HAP-1 (cell line): ENCODE measurements around the gene ANKRD39.

ENCODE experiments used
- DNase-seq, 2 experiments: peaks; one replicate each; pipeline ENCODE4 v3.0.0-alpha.2; 2016 to 2020; ENCODE audit warnings: low spot score in 2 of 2
- H3K27me3 ChIP-seq: fragments of 250-450 bp; sonication (Bioruptor Pico); 2 replicates; pipeline ENCODE4 v1.5.1; 2020; ENCODE audit warnings: low read depth, mild to moderate bottlenecking, moderate library complexity
- H3K36me3 ChIP-seq: fragments of 250-450 bp; sonication (Bioruptor Pico); replicated peaks from 2 replicates; pipeline ENCODE4 v1.5.1; 2020; ENCODE audit warnings: mild to moderate bottlenecking
- H3K4me1 ChIP-seq: fragments of 250-450 bp; sonication (Bioruptor Pico); 2 replicates; pipeline ENCODE4 v1.5.1; 2020; ENCODE audit warnings: mild to moderate bottlenecking
- H3K4me3 ChIP-seq: fragments of 250-450 bp; sonication (Bioruptor Pico); 2 replicates; pipeline ENCODE4 v1.5.1; 2020; ENCODE audit warnings: mild to moderate bottlenecking, moderate library complexity
- H3K9me3 ChIP-seq: fragments of 250-450 bp; sonication (Bioruptor Pico); 2 replicates; pipeline ENCODE4 v1.5.1; 2020; ENCODE audit warnings: mild to moderate bottlenecking, moderate library complexity
- in situ Hi-C: fragments of 300-500 bp; cut with MboI; formaldehyde crosslinking; loops from 3 replicates; pipeline ENCODE4 v1.14.3; 2020; ENCODE audit warnings: low sequenced_read_pairs, inconsistent platforms, mixed read lengths

The ANKRD39 gene

DNA sequence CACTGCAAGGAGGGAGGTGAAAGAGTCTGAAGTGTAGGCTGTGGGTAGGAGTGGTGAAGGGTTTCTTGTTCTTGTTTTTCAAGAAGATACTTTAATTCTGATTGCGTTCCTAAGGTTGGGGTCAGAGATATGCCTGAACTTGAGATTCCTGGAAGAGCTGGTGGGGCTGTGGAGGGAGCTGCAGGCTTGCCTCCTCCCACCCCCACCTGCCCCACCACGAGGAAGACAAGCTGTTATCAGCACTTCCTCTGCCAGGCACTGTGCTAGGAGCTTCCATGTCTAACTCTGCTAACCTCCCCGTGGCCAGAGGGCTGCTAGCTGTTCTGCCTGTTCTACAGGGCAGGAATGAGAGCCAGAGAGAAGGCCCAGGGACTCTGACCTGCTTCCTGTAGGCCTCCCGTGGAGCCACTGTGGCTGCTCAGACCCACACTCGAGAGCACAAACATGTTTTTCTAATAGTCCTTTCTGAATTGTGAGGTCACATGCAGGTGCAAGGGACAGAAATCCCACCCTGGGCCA is 27.7 kb downstream of the ANKRD39 start:
- H3K4me1 ChIP-seq: peaks cover 8% of the 10 kb centered on the region; the same call in 1 of the 2 replicates
- no peak for DNase-seq
- peaks cover 71% of the 10 kb centered on the region for H3K36me3 ChIP-seq
- H3K27me3 ChIP-seq: no peaks in the 10 kb centered on the region
- H3K4me3 ChIP-seq: no peak overlapping the region
- in situ Hi-C loops: no loop called here
- no peaks in the 10 kb centered on the region for H3K9me3 ChIP-seq

DNA sequence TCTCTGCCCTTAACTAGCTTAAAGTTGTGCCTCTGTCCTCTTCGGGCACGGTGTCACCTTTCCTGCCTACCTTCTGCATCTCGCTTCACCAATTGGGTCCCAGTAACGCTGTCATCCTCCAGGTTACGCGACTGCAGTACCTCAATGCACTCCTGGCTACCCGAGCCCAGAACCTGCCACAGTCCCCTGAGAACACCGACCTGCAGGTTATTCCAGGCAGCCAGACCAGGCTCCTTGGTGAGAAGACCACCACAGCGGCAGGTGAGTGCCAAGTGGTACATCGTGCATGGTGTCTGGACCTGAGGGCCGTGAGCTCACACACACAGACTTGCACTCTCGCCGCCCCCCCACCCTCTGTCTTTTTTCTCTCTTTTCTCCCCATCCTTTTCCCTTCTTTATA is 28.9 kb downstream of the ANKRD39 start:
- in situ Hi-C loops: no loop called here
- H3K36me3 ChIP-seq: peaks cover 75% of the 10 kb centered on the region
- H3K4me1 ChIP-seq: peaks cover 8% of the 10 kb centered on the region; the same call in 1 of the 2 replicates
- no peaks in the 10 kb centered on the region for H3K9me3 ChIP-seq
- H3K4me3 ChIP-seq: no peak overlapping the region
- no peak for DNase-seq
- no peaks in the 10 kb centered on the region for H3K27me3 ChIP-seq

DNA sequence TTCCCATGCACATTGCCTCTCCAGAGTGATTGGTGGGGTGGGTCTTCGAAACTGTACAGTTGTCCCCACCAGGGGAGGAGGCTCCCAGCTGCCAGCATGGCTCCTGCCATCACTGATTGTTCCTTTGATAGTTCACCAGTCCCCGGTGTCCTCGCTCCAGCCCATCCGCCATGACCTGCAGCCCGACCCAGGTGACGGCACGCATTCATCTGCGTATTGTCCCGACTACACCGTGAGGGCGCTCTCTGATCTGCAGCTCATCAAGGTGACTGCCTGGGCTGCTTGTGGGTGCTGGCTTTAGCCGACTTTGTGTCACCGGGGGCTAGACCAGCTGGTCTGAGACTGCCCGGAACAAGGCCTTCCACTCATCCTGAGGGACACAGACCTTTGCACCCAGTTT is 29.4 kb downstream of the ANKRD39 start:
- no peak for DNase-seq
- Histone ChIP-seq H3K9me3 (no peaks in the 10 kb centered on the region), H3K36me3 (peaks cover 72% of the 10 kb centered on the region), H3K4me1 (peaks cover 8% of the 10 kb centered on the region; the same call in 1 of the 2 replicates), H3K4me3 (no peak overlapping the region), H3K27me3 (no peaks in the 10 kb centered on the region)
- in situ Hi-C loops: no loop called here

DNA sequence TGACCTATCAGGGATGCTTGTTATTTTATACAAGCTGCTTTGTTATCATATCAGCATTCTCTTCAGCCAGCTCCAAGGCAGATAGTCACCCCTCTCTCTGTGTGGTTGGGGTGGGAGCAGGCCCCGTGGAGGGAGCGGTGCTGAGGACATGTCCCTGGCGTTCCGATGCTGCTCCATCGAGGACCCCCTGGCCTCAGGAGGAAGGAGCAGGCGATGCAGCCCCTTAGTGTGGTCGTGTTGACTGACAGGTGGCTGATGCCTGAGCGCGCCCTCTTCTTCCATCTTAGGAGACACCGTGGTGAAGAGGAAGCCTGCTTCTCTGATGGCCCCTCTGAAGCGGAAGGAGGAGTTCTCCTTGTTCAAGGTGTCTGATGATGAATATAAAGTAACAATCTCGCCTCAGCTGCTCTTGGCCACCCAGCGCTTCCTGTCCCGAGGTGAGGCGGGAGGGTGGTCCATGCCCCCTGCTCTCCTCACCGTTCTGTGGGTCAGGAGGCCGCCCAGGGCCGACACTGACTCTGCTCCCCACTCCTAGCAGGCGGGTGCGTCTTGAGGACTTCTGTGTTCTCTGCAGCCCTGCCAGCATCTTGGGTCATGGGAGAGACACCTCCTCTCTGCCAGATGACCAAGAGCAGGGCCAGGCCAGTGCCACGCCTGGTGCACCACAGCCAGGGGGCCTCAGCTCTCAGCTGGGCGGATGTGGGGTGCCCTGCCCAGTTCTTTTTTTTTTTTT is 31.1 kb downstream of the ANKRD39 start:
- no peaks in the 10 kb centered on the region for H3K4me1 ChIP-seq
- no peak overlapping the region for H3K4me3 ChIP-seq
- H3K36me3 ChIP-seq: peaks cover 59% of the 10 kb centered on the region
- no peaks in the 10 kb centered on the region for H3K9me3 ChIP-seq
- no peaks in the 10 kb centered on the region for H3K27me3 ChIP-seq
- no peak for DNase-seq
- in situ Hi-C loops: no loop called here

DNA sequence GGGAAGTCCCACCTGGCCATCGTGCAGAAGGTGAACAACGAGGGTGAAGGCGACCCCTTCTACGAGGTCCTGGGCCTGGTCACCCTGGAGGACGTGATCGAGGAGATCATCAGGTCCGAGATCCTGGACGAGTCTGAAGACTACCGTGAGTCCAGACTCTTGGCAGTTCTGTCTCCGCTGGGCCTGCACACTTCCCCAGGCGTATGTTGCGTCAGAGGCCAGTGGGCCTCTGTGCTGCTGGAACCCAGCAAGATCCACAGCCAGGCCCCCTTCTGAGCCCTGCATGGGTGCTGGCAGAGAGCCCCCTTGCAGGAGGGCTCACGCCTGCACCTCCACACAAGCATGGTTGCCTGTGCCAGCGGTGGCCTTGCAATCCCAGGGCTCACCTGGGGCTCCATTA is 32.8 kb downstream of the ANKRD39 start:
- Histone ChIP-seq H3K9me3 (no peaks in the 10 kb centered on the region), H3K4me1 (no peaks in the 10 kb centered on the region), H3K27me3 (no peaks in the 10 kb centered on the region), H3K4me3 (no peak overlapping the region), H3K36me3 (peaks cover 43% of the 10 kb centered on the region)
- no peak for DNase-seq
- in situ Hi-C loops: no loop called here

DNA sequence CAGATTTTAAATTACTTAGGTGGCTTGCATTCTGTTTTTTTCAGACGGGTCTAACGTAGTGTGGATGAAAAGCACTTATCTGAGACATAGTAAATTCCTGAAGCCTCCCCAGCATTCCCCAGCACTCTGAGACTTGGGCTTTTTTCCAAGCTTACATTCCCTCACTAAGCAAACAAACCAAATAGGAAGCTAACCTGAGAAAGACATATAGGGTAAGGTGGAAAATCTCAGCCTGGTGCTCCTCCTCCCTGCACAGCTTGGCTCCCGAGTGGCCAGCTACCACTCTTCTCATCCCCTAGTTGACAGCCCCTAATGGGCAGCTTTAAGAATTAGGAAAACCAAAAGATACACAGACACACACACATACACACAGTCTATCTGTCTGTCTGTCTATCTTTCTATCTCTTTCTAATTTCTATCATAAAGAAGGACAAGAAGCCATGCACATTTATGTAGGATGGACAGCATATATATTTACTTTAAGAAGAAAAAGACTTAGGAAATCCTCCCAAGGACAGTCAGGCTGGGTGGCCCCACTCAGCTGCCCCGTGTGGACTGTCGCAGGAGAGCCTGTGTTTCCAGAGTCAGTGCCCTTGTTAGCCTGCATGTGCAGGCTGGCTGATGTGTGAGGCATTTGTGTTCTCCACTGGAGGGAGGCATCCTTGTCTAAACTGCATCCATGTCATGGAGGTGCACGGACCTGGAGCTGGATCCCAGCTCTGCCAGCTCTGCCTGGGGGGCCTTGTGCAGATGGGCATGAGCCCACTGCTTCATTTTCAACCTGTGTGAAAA is 33.5 kb downstream of the ANKRD39 start:
- DNase-seq: no peak
- in situ Hi-C loops: no loop called here
- Histone ChIP-seq H3K36me3 (peaks cover 41% of the 10 kb centered on the region), H3K9me3 (no peaks in the 10 kb centered on the region), H3K4me3 (no peak overlapping the region), H3K27me3 (no peaks in the 10 kb centered on the region), H3K4me1 (no peaks in the 10 kb centered on the region)

DNA sequence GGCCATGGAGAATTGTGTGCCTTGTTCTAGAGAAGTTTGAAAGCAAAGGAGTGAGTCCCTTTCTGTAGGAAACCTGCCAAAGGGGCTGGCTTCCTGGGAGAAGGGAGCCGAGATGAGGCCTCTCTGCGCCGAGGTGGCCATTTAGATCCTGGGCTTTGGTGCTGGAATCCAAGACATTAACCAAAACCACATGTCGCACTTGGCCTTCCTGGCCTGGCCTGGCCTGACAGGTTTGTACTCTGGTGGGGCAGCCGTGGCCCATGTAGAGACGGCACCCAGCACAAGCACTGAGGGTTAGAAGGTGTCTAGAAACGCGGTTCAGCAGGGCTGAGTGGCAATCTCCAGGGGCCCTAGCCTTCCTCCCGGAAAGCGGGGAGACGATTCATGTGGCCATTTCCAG is 34.6 kb downstream of the ANKRD39 start:
- H3K4me1 ChIP-seq: no peaks in the 10 kb centered on the region
- DNase-seq: no peak
- H3K9me3 ChIP-seq: no peaks in the 10 kb centered on the region
- no peak overlapping the region for H3K4me3 ChIP-seq
- peaks cover 33% of the 10 kb centered on the region for H3K36me3 ChIP-seq
- in situ Hi-C loops: no loop called here
- no peaks in the 10 kb centered on the region for H3K27me3 ChIP-seq

DNA sequence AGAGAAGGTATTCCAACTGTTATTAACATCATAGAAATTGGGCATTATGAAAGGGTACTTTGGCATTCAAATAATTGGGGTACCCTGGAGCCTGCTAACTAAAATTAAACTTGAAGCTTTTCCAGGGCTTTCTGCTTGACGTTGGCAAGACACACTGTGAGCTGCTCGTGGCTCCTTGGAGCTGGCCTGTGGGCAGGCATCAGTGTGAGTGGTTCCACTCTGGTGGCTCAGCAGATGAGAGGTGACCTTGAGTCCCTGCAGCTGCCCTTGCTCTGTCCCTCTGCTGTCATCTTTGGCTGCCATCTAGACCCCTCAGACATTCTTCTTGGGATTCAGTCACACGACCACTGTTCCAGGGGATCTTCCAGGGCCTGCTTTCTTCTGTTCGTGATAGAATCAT is 35.0 kb downstream of the ANKRD39 start:
- Histone ChIP-seq H3K4me3 (no peak overlapping the region), H3K4me1 (peaks cover 2% of the 10 kb centered on the region; the same call in 1 of the 2 replicates), H3K36me3 (peaks cover 29% of the 10 kb centered on the region), H3K9me3 (no peaks in the 10 kb centered on the region), H3K27me3 (no peaks in the 10 kb centered on the region)
- in situ Hi-C loops: no loop called here
- no peak for DNase-seq

DNA sequence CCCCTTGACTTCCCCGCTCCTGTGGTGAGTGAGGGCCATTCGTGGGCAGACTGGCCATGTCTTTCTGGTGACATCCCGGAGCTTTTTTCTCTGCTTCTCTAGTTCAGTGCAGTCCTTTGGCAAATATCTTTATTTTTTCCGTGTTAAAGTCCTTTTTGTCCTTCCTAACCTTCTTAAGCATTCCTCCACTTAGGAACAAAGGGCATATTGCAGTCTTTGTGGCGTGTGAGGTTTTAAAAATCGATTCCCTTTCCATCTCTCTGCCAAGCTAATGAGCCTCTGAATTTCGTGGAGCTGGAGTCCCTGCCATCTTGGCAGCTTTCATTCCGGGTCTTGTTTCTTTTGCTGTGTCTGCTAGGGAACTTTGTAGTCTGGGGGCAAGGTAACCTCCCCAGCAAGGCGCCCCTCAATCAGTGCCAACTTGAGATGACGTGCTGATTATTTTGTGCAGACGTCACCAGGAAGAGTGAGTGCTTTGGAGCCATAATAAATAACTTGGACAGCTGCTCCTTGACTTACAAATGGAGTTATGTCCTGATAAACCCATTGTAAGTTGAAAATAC is 36.6 kb downstream of the ANKRD39 start:
- Histone ChIP-seq H3K9me3 (no peaks in the 10 kb centered on the region), H3K36me3 (peaks cover 19% of the 10 kb centered on the region), H3K4me3 (no peak overlapping the region), H3K27me3 (no peaks in the 10 kb centered on the region), H3K4me1 (peaks cover 4% of the 10 kb centered on the region; the same call in 1 of the 2 replicates)
- in situ Hi-C loops: no loop called here
- DNase-seq: no peak

DNA sequence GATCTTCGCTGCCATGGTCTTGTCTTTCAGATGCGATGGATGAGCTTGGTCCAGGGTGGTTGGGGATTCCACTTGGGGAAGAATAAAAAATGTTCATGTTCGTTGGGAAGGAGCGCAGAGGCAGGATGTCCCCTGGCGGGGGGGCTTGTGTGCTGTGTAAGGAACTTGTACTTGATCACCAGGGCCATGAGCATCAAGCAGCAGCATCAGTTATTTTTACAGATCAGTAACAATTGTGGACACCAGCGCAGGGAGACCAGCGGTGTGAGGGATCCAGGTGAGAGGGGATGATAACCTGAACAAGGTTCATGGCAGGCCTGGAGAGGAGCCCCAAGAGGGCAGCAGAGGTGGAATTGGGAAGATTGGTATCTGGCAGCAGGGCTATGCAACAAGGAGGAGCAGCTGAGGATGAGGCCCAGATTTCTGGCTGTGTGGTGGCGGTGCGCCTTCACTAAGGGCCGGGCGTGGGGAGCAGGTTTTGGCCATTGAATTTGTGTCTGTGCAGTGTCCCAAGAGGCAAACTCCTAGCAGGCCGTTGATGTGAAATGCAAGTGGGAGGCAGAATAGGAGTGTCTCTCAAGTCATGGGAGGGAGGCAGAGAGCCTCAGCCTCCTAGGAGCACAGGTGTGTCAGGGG is 37.8 kb downstream of the ANKRD39 start:
- in situ Hi-C loops: no loop called here
- no peaks in the 10 kb centered on the region for H3K9me3 ChIP-seq
- H3K36me3 ChIP-seq: peaks cover 9% of the 10 kb centered on the region
- H3K4me1 ChIP-seq: peaks cover 4% of the 10 kb centered on the region; the same call in 1 of the 2 replicates
- no peak overlapping the region for H3K4me3 ChIP-seq
- DNase-seq: no peak
- H3K27me3 ChIP-seq: no peaks in the 10 kb centered on the region

DNA sequence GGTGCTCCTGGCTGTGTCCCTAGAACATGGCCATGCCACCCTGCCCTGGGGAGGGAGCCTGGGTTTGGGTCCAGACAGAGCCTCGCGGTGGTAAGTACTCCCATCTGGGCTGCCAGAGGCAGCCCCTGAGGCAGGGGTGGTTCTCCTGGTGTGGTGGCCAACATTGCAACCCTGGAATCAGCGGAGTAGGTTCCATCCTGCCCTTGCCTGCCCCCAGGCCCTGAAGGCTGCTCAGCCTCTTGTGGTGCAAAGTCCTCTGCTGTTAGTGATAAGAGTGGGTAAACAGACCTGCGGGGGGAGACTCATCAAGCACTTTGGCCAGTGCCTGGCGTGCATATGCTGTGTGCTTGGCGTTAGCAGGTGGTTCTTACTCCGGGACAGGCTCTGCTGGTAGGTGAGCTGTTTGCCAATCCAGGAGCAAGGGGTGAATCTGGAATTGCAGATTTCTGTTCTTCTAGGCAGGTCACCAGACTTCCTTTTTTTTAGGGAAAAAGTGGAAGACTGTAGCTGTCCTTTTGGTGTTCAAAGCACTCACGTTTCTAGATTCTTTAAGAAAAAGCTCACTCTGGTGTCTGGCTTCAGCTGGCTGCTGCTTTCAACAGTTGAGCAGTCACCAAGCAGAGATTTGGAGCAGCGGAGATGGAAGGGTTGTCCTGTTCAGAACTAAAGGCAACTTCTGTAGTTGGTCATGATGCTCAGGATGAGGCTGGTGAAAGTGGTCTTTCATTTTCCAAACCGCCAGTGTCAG is 38.5 kb downstream of the ANKRD39 start:
- H3K36me3 ChIP-seq: peaks cover 7% of the 10 kb centered on the region
- no peaks in the 10 kb centered on the region for H3K9me3 ChIP-seq
- H3K4me3 ChIP-seq: no peak overlapping the region
- in situ Hi-C loops: no loop called here
- no peak for DNase-seq
- H3K4me1 ChIP-seq: peaks cover 4% of the 10 kb centered on the region; the same call in 1 of the 2 replicates
- H3K27me3 ChIP-seq: no peaks in the 10 kb centered on the region

DNA sequence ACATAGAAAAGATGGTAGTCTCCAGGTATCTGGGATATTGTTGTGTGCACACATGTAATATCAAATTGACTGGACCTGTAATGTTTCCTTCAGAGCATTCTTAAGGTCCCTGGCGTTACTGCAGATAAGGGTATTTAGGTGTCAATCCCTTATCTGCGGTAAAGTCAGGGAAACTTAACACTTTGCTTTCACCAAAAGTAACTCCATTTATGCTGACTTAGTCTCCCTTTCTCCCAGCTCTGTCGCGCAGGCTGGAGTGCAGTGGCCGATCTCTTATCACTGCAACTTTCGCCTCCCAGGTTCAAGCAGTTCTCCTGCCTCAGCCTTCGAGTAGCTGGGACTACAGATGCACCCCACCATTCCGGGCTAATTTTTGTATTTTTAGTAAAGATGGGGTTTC is 39.9 kb downstream of the ANKRD39 start:
- DNase-seq: no peak
- Histone ChIP-seq H3K9me3 (no peaks in the 10 kb centered on the region), H3K36me3 (peaks cover 6% of the 10 kb centered on the region), H3K27me3 (no peaks in the 10 kb centered on the region), H3K4me1 (peaks cover 4% of the 10 kb centered on the region; the same call in 1 of the 2 replicates), H3K4me3 (peak overlapping the region; percentile 48)
- in situ Hi-C loops: no loop called here
